Psoas muscle (tissue), 8 donors: ENCODE measurements around the gene FAM219A. TPM values are rescaled to one million over a fixed set of nuclear protein-coding genes. Genes with fewer than 3 reads are reported as not detected.

ENCODE experiments used
- ATAC-seq, 4 donors: fragments of 200-7000 bp; cut with Tn5 transposase; one replicate each; pipeline ENCODE4 v1.9.1; 2020; ENCODE audit warnings: moderate library complexity in 3 of 4, mild to moderate bottlenecking in 2 of 4
- DNase-seq, 2 donors: peaks; one replicate each; pipeline ENCODE4 v3.0.0-alpha.2; 2020
- H3K27ac ChIP-seq: fragments of 200-600 bp; one replicate; pipeline ENCODE4 v1.8.0; 2022
- H3K27me3 ChIP-seq, 3 donors: fragments of 200-600 bp in 1 of 3; one replicate each; pipeline versions ENCODE4 v1.6.1 to v1.8.0; 2013 to 2022; ENCODE audit warnings: low read length in 2 of 3, mild to moderate bottlenecking in 2 of 3, moderate library complexity in 1 of 3; ENCODE audit not compliant: insufficient read depth in 3 of 3
- H3K36me3 ChIP-seq, 2 donors: fragments of 200-600 bp in 1 of 2; one replicate each; pipeline versions ENCODE4 v1.6.1 to v1.8.0; 2013 to 2022; ENCODE audit warnings: low read depth in 1 of 2, mild to moderate bottlenecking in 1 of 2, moderate library complexity in 1 of 2; ENCODE audit not compliant: insufficient read depth in 1 of 2
- H3K4me1 ChIP-seq: fragments of 200-600 bp; one replicate; pipeline ENCODE4 v1.8.0; 2022
- H3K4me3 ChIP-seq: fragments of 200-600 bp; one replicate; pipeline ENCODE4 v1.8.0; 2022; ENCODE audit warnings: mild to moderate bottlenecking
- H3K9me3 ChIP-seq: fragments of 200-600 bp; one replicate; pipeline ENCODE4 v1.8.0; 2022
- WGBS, 3 donors: extraction: QIAGEN DNeasy Blood & Tissue Kit; methylation state at CpG; one replicate each; pipeline versions ENCODE4 v1.1.6 to v1.1.7; 2013; 5-methylcytosine and 5-hydroxymethylcytosine counted together
- intact Hi-C, 2 donors: fragments of 100-400 bp; cut with DNase I; formaldehyde crosslinking; loops; one replicate each; pipeline versions ENCODE4 v1.11.0 to v1.14.2; 2022
- polyA plus RNA-seq, 3 donors: library from polyadenylated mRNA; stranded (reverse); fragments of 200-250 nt; gene quantifications; one replicate each; pipeline ENCODE4 v1.2.3, GENCODE V29; 2013
- total RNA-seq, 4 donors: library from RNA; stranded (reverse); fragmentation: NEBNext Ultra II Directional in 2 of 4; extraction: Animal tissue kit (Norgen Biotek cat#: 25700) in 2 of 4; gene quantifications; one replicate each; pipeline versions ENCODE4 v1.2.1 to v1.2.4, GENCODE V29; 2021 to 2023
- TF ChIP-seq, protein P1 (sequence below): fragments of 200-600 bp; IDR thresholded peaks from one replicate; pipeline ENCODE4 v1.8.0; 2022; ENCODE audit warnings: antibody characterized with exemption
- donor health status: healthy with polysubstance abuse.
- donor health status: DM: no; HTN: no; CAD: no; lungs with moderate emphysema.
- donor health status: Bipolar disorder and iron deficiency.
- donor health status: healthy.
- donor health status: DM: yes; HTN: yes; CAD: no.
- donor health status: DM: no; HTN: no; CAD: no.
- donor health status: DM: no; HTN: no; CAD: no.
- donor health status: DM: yes; HTN: yes; CAD: no.

The FAM219A gene
- total and polyA plus RNA-seq, 7 donors = 25.4 to 99.4 (median 36.5) TPM

DNA sequence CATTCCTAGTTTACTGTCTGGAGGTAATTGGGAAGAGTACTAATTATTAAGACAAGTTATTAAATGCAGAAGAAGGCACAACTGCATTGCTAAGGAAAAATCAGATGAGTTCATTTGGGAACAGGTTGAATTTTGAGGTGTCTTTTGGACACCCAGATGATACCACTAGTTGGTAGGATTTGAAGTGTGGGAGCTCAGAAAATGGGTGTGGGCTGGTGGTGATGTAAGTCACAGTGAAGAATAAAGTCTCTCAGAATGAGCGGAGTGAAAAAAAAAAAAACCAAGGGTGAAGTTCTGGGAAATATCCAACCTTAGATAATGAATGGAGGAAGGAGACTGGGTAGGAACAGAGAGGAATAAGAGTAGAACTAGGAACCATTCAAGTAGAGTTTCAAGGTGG lies 46.0 kb downstream of the FAM219A start:
- intact Hi-C loops = loop anchor here in 1 of 2 donors (5.0 kb wide), 1 partner anchor 40 kb away; no protein-coding TSS in a partner anchor
- Histone ChIP-seq H3K4me3 (no peak overlapping the region), H3K4me1 (peaks cover under 1% of the 10 kb centered on the region), H3K9me3 (no peaks in the 10 kb centered on the region), H3K27ac (no peak overlapping the region), H3K36me3 (peaks cover 0 to 13% of the 10 kb centered on the region in 2 donors), H3K27me3 (no peaks in the 10 kb centered on the region)
- no peak for DNase-seq
- no peak for ATAC-seq
- TF ChIP-seq, protein P1, sequence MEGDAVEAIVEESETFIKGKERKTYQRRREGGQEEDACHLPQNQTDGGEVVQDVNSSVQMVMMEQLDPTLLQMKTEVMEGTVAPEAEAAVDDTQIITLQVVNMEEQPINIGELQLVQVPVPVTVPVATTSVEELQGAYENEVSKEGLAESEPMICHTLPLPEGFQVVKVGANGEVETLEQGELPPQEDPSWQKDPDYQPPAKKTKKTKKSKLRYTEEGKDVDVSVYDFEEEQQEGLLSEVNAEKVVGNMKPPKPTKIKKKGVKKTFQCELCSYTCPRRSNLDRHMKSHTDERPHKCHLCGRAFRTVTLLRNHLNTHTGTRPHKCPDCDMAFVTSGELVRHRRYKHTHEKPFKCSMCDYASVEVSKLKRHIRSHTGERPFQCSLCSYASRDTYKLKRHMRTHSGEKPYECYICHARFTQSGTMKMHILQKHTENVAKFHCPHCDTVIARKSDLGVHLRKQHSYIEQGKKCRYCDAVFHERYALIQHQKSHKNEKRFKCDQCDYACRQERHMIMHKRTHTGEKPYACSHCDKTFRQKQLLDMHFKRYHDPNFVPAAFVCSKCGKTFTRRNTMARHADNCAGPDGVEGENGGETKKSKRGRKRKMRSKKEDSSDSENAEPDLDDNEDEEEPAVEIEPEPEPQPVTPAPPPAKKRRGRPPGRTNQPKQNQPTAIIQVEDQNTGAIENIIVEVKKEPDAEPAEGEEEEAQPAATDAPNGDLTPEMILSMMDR = no peak
- WGBS, 3 donors = 30 to 66% (median 48%) methylated on average over 1 of the region's 1 CpG

DNA sequence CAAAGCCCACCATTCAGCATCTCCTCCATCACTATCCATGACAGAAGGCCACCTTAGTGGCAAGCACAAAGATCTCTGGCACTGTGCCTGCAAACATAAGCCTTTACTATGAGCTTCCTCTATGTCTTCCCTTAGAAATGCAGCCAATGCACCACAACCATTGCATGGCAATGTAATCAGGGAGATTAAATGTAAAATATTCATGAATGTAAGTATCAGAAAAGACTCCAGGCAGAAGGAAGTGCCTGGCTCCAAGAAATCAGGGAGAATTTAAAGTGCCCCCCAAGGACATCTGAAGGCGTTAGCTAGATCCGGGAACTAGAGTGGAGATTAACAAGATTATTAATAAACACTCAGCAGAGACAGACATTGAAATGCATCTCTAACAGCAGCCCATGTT lies 49.2 kb downstream of the FAM219A start:
- Histone ChIP-seq H3K4me1 (no peaks in the 10 kb centered on the region), H3K27me3 (no peaks in the 10 kb centered on the region), H3K9me3 (no peaks in the 10 kb centered on the region), H3K27ac (no peak overlapping the region), H3K36me3 (peaks cover 0 to 24% of the 10 kb centered on the region in 2 donors), H3K4me3 (no peak overlapping the region)
- 46 to 69% (median 49%) methylated on average over 2 of the region's 2 CpGs for WGBS, 3 donors
- no peak for DNase-seq
- ATAC-seq = no peak
- intact Hi-C loops = loop anchor here in 1 of 2 donors (10.0 kb wide), 1 partner anchor 196 kb away; no protein-coding TSS in a partner anchor
- TF ChIP-seq, protein P1 = no peak

DNA sequence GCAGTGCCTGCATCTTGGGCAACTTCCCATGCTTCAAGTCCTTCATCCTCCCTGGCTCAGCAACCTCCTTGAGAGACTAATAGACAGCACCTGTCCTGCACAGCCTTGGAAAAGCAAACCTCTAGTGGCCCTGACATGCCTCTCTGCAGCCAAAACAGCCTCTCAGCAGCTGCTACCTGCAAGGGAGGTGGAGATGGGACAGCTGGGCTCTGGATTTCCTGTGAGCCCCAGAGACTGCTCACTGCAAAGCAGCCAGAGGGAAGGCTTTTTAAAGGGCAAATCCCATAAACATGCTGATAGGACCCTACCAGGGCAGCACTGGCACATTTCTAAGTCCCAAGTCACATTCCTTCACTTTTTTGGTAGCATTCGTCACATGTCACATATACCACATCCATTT lies 50.2 kb downstream of the FAM219A start:
- 93 to 96% (median 96%) methylated on average over 1 of the region's 1 CpG for WGBS, 3 donors

GRCh38 chr9:34406219-34406618 lies 52.2 kb downstream of the FAM219A start:
- DNase-seq (no peak), ATAC-seq (no peak)
- 79 to 84% (median 83%) methylated on average over 1 of the region's 1 CpG for WGBS, 3 donors
- no peak overlapping the region for H3K4me3 ChIP-seq
- H3K36me3 ChIP-seq = peaks cover 7 to 51% of the 10 kb centered on the region in 2 donors
- no peak overlapping the region for H3K27ac ChIP-seq
- intact Hi-C loops = loop anchor here in 1 of 2 donors (10.0 kb wide), 1 partner anchor 199 kb away; no protein-coding TSS in a partner anchor
- no peaks in the 10 kb centered on the region for H3K9me3 ChIP-seq
- H3K27me3 ChIP-seq = no peaks in the 10 kb centered on the region
- TF ChIP-seq, protein P1 = no peak
- no peaks in the 10 kb centered on the region for H3K4me1 ChIP-seq

More for the DNA sequence above, 50.2 kb downstream of the FAM219A start:
- H3K9me3 ChIP-seq = no peaks in the 10 kb centered on the region
- DNase-seq = no peak
- no peak for ATAC-seq
- no peak overlapping the region for H3K27ac ChIP-seq
- TF ChIP-seq, protein P1 = no peak
- peaks cover under 1 to 31% of the 10 kb centered on the region in 2 donors for H3K36me3 ChIP-seq
- intact Hi-C loops = loop anchor here in 1 of 2 donors (10.0 kb wide), 1 partner anchor 197 kb away; no protein-coding TSS in a partner anchor
- no peaks in the 10 kb centered on the region for H3K4me1 ChIP-seq
- H3K4me3 ChIP-seq = no peak overlapping the region
- no peaks in the 10 kb centered on the region for H3K27me3 ChIP-seq

GRCh38 chr9:34405719-34406118 lies 52.7 kb downstream of the FAM219A start:
- ATAC-seq = no peak
- H3K9me3 ChIP-seq = no peaks in the 10 kb centered on the region
- peaks cover 8 to 56% of the 10 kb centered on the region in 2 donors for H3K36me3 ChIP-seq
- H3K4me3 ChIP-seq = no peak overlapping the region
- H3K27ac ChIP-seq = no peak overlapping the region
- H3K27me3 ChIP-seq = no peaks in the 10 kb centered on the region
- intact Hi-C loops = loop anchor here in 1 of 2 donors (2.0 to 10.0 kb wide), 2 partner anchors 95 to 199 kb away; no protein-coding TSS in a partner anchor
- 84 to 89% (median 87%) methylated on average over 7 of the region's 7 CpGs for WGBS, 3 donors
- H3K4me1 ChIP-seq = no peaks in the 10 kb centered on the region
- DNase-seq = no peak
- TF ChIP-seq, protein P1 = no peak
